GM12878 (cell line): ENCODE results near the gene DDX51.

Source experiments
- CBX3 ChIP-seq: fragments of 200-600 bp; sonication (generic); IDR thresholded peaks from 2 replicates; pipeline ENCODE4 v1.6.1; 2016; ENCODE audit warnings: low read depth, borderline replicate concordance
- CHD2 ChIP-seq: IDR thresholded peaks from 2 replicates; pipeline ENCODE4 v1.6.1; 2011; ENCODE audit warnings: low read depth, low read length, improper control_type of control experiment, borderline replicate concordance
- CTCF ChIP-seq, 3 experiments: IDR thresholded peaks in 2 of 3; conservative IDR thresholded peaks in 1 of 3; 2 replicates each; pipeline ENCODE4 v1.5.1; 2011; ENCODE audit warnings: low read depth in 3 of 3, low read length in 3 of 3, mild to moderate bottlenecking in 3 of 3, control low read depth in 2 of 3, moderate library complexity in 2 of 3, inconsistent platforms in 1 of 3, mixed read lengths in 1 of 3; ENCODE audit not compliant: control insufficient read depth in 2 of 3, insufficient read depth in 1 of 3; ENCODE audit errors: extremely low read depth in 1 of 3
- HDGF ChIP-seq: fragments of 450-650 bp; IDR thresholded peaks from 2 replicates; pipeline ENCODE4 v1.6.1; 2016; ENCODE audit warnings: antibody characterized with exemption
- IRF5 ChIP-seq: fragments of 450-650 bp; IDR thresholded peaks from 2 replicates; pipeline ENCODE4 v1.6.1; 2017; ENCODE audit warnings: borderline replicate concordance
- LARP7 ChIP-seq: fragments of 450-650 bp; IDR thresholded peaks from 2 replicates; pipeline ENCODE4 v1.6.1; 2017; ENCODE audit warnings: mild to moderate bottlenecking
- MEF2B ChIP-seq: fragments of 450-650 bp; IDR thresholded peaks from 2 replicates; pipeline ENCODE4 v1.6.1; 2018; ENCODE audit warnings: mild to moderate bottlenecking, moderate library complexity; ENCODE audit not compliant: partially characterized antibody, poor library complexity, severe bottlenecking
- NFYB ChIP-seq: IDR thresholded peaks from 2 replicates; pipeline ENCODE4 v1.6.1; 2011; ENCODE audit warnings: low read depth, mild to moderate bottlenecking, low read length, improper control_type of control experiment, moderate library complexity; ENCODE audit not compliant: insufficient read depth
- NR2F1 ChIP-seq: fragments of 450-650 bp; conservative IDR thresholded peaks from 2 replicates; pipeline ENCODE4 v1.6.1; 2017; ENCODE audit warnings: mild to moderate bottlenecking
- RAD21 ChIP-seq: IDR thresholded peaks from 2 replicates; pipeline ENCODE4 v1.6.1; 2011; ENCODE audit warnings: mild to moderate bottlenecking, low read depth, low read length, moderate library complexity; ENCODE audit not compliant: insufficient read depth
- REST ChIP-seq: IDR thresholded peaks from 2 replicates; pipeline ENCODE4 v1.6.1; 2012; ENCODE audit warnings: mild to moderate bottlenecking, low read depth, low read length
- ZNF384 ChIP-seq: IDR thresholded peaks from 2 replicates; pipeline ENCODE4 v1.6.1; 2012; ENCODE audit warnings: low read depth, mild to moderate bottlenecking, low read length, improper control_type of control experiment, borderline replicate concordance
- ZNF687 ChIP-seq: fragments of 450-650 bp; IDR thresholded peaks from 2 replicates; pipeline ENCODE4 v1.6.1; 2017; ENCODE audit warnings: mild to moderate bottlenecking, moderate library complexity

GRCh38 chr12:132131952-132132351 lies 12.2 kb downstream of the DDX51 start:
- TF ChIP-seq CTCF (IDR thresholded peaks at IDR 0.05 in 2 of 3, conservative IDR thresholded peaks at IDR 0.05 in 1 of 3; ENCODE audit: control insufficient read depth in 2 of 3, extremely low read depth in 1 of 3, insufficient read depth in 1 of 3, low read depth in 3 of 3, low read length in 3 of 3) (no peak), IRF5 (no peak), MEF2B (no peak), ZNF687 (no peak), RAD21 (no peak), CBX3 (no peak), LARP7 (no peak), HDGF (no peak), NR2F1 (no peak), CHD2 (no peak), NFYB (no peak), REST (no peak), ZNF384 (no peak)
